RWPE2 (cell line): Measurements from ENCODE around the gene RANBP3L.

Source experiments
- ATAC-seq: fragments of 200-7000 bp; cut with Tn5 transposase; 3 replicates; pipeline ENCODE4 v1.9.1; 2021; ENCODE audit warnings: low read depth
- DNase-seq: peaks from one replicate; pipeline ENCODE4 v3.0.0-alpha.2; 2020; ENCODE audit warnings: low spot score
- H3K27ac ChIP-seq: fragments of 450-650 bp; 2 replicates; pipeline ENCODE4 v1.5.1; 2017; ENCODE audit warnings: mild to moderate bottlenecking; ENCODE audit not compliant: poor library complexity, severe bottlenecking
- H3K27me3 ChIP-seq: fragments of 250-450 bp; sonication (Bioruptor Pico); 2 replicates; pipeline ENCODE4 v1.5.1; 2021; ENCODE audit warnings: mild to moderate bottlenecking, moderate library complexity; ENCODE audit not compliant: insufficient read depth, poor library complexity, severe bottlenecking
- H3K36me3 ChIP-seq: fragments of 250-450 bp; sonication (Bioruptor Pico); 2 replicates; pipeline ENCODE4 v1.5.1; 2020; ENCODE audit warnings: low read depth, mild to moderate bottlenecking, moderate library complexity
- H3K4me1 ChIP-seq: fragments of 250-450 bp; sonication (Bioruptor Pico); 2 replicates; pipeline ENCODE4 v1.5.1; 2021; ENCODE audit warnings: mild to moderate bottlenecking, moderate library complexity; ENCODE audit not compliant: insufficient read depth, poor library complexity, severe bottlenecking
- H3K4me3 ChIP-seq: fragments of 250-450 bp; sonication (Bioruptor Pico); 2 replicates; pipeline ENCODE4 v1.5.1; 2021; ENCODE audit warnings: mild to moderate bottlenecking, moderate library complexity; ENCODE audit not compliant: severe bottlenecking
- H3K9me3 ChIP-seq: fragments of 250-450 bp; sonication (Bioruptor Pico); 2 replicates; pipeline ENCODE4 v1.5.1; 2021; ENCODE audit warnings: mild to moderate bottlenecking, moderate library complexity; ENCODE audit not compliant: severe bottlenecking
- CTCF ChIP-seq: fragments of 450-650 bp; IDR thresholded peaks from one replicate; pipeline ENCODE4 v1.5.1; 2017; ENCODE audit warnings: mild to moderate bottlenecking, moderate library complexity; ENCODE audit not compliant: poor library complexity, severe bottlenecking

Gene RANBP3L

GRCh38 chr5:36215910-36216309, 85.8 kb downstream of the RANBP3L start:
- ATAC-seq (no peak), DNase-seq (no peak)
- no peak overlapping the region for H3K27ac ChIP-seq
- no peaks in the 10 kb centered on the region for H3K27me3 ChIP-seq
- peaks cover 57% of the 10 kb centered on the region for H3K36me3 ChIP-seq
- no peaks in the 10 kb centered on the region for H3K9me3 ChIP-seq
- H3K4me1 ChIP-seq, result no peaks in the 10 kb centered on the region
- TF ChIP-seq CTCF, result no peak
- no peak overlapping the region for H3K4me3 ChIP-seq

GRCh38 chr5:36214436-36214835, 87.3 kb downstream of the RANBP3L start:
- TF ChIP-seq CTCF, result no peak
- no peak overlapping the region for H3K27ac ChIP-seq
- peaks cover 46% of the 10 kb centered on the region for H3K36me3 ChIP-seq
- H3K4me3 ChIP-seq, result no peak overlapping the region
- peaks cover 7% of the 10 kb centered on the region for H3K4me1 ChIP-seq
- no peaks in the 10 kb centered on the region for H3K27me3 ChIP-seq
- no peak for ATAC-seq
- no peak for DNase-seq
- H3K9me3 ChIP-seq, result no peaks in the 10 kb centered on the region

DNA sequence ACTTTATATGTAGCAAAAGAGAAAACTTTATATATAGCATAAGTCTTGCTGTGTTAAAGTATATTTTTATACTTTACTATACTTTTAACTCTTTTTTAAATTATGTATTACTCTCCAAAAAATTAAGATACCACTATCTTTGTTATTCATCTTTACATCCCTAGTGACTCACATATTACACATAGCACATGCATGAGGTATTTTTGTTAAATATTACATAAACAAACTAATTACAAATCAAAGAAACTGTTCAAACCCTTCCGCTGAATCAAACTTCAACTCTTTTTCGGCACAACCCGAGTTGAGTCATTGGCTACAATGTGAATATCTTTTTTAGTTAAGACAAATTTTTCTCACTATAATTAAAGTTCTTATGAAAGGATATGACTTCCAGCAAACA, 92.0 kb downstream of the RANBP3L start:
- ATAC-seq, result 0 out of 3 replicates have a peak, but pooled peaks have one; percentile 17
- Histone ChIP-seq H3K27ac (no peak overlapping the region), H3K4me3 (no peak overlapping the region), H3K27me3 (no peaks in the 10 kb centered on the region), H3K9me3 (no peaks in the 10 kb centered on the region), H3K36me3 (peaks cover 25% of the 10 kb centered on the region), H3K4me1 (peaks cover 7% of the 10 kb centered on the region)
- no peak for TF ChIP-seq CTCF
- DNase-seq, result no peak

DNA sequence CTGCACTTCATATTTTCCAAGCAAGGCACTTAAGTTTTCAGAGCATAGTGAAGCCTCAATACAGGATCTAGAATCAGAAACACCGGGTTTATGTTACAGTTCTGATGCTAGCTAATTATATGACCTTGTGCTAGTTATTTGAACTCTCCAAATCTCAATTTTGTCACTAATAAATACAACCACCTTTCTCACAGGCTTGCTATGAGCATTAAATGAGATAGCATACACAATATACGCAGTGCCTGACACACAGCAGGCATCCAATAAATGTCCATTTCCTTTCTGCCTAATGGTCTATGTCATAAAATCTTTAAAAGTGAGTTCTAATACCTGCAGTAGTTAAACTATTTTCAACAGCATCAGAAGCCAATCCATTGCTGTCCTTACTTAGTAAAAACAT, 92.9 kb downstream of the RANBP3L start:
- TF ChIP-seq CTCF, result no peak
- Histone ChIP-seq H3K4me3 (no peak overlapping the region), H3K27me3 (no peaks in the 10 kb centered on the region), H3K4me1 (peaks cover 7% of the 10 kb centered on the region), H3K9me3 (no peaks in the 10 kb centered on the region), H3K36me3 (peaks cover 27% of the 10 kb centered on the region), H3K27ac (no peak overlapping the region)
- DNase-seq (no peak), ATAC-seq (no peak)

DNA sequence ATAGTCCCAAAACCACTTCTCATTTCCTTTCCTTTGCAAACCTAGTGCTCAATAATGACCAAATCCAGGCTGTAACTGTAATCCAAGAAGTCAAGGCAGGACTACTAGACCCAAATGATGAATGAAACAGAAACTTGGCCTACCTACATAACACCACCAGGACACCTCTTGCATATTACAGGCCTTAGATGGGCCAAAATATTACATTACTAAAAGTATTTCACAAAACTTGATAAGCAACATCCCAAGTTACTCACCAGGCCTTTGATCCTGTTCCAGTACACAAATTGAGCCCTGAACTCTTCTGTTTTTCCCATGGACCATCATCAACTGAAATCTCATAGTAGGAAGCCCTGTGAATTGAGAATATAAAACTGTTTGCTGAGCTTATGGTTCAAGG, 94.8 kb downstream of the RANBP3L start:
- Histone ChIP-seq H3K4me3 (no peak overlapping the region), H3K27me3 (no peaks in the 10 kb centered on the region), H3K4me1 (peaks cover 7% of the 10 kb centered on the region), H3K9me3 (no peaks in the 10 kb centered on the region), H3K27ac (no peak overlapping the region), H3K36me3 (peaks cover 27% of the 10 kb centered on the region)
- no peak for TF ChIP-seq CTCF
- ATAC-seq, result no peak
- no peak for DNase-seq
